Measurements from ENCODE around the gene ZNG1A.
"Not testable (repeated sequence)": the region's sequence is repeated elsewhere in the genome, so short reads cannot be mapped to it uniquely, and the experiment has no call there.

Gene ZNG1A

GRCh38 chr9:217950-218349 lies 39.1 kb upstream of the ZNG1A start:
- no peak for DNase-seq (ENCODE audit: low read depth)
- H3K4me3 ChIP-seq (ENCODE audit: low read depth, low read length): no peak overlapping the region
- TF ChIP-seq CTCF (IDR thresholded peaks at IDR 0.05; ENCODE audit: control insufficient read depth, extremely low read depth, insufficient read depth): no peak

- no peak for DNase-seq (ENCODE audit: low read depth)
- TF ChIP-seq CTCF (IDR thresholded peaks at IDR 0.05; ENCODE audit: control insufficient read depth, extremely low read depth, insufficient read depth): no peak
- H3K4me3 ChIP-seq (ENCODE audit: low read depth, low read length): no peak overlapping the region
Observed at GRCh38 chr9:216866-217265, 38.0 kb upstream of the ZNG1A start.

- DNase-seq (ENCODE audit: low read depth): no peak
- H3K4me3 ChIP-seq (ENCODE audit: low read depth, low read length): no peak overlapping the region
- no peak for TF ChIP-seq CTCF (IDR thresholded peaks at IDR 0.05; ENCODE audit: control insufficient read depth, extremely low read depth, insufficient read depth)
Observed at GRCh38 chr9:215631-216155, 36.8 kb upstream of the ZNG1A start.

- DNase-seq (ENCODE audit: low read depth): no peak
- 0 out of 2 replicates have a peak within 1 kb of the TSS, but pooled peaks have one; percentile 13 for H3K4me3 ChIP-seq (ENCODE audit: low read depth, low read length)
- TF ChIP-seq CTCF (IDR thresholded peaks at IDR 0.05; ENCODE audit: control insufficient read depth, extremely low read depth, insufficient read depth): no peak
Observed at GRCh38 chr9:214648-215493, 36.0 kb upstream of the ZNG1A start, which contains the start of gene DOCK8. Gene DOCK8, plus strand, starts transcription at chr9:214865. Its CDS starts 112 bp downstream, at chr9:214977.

GRCh38 chr9:214351-214647 lies 35.4 kb upstream of the ZNG1A start:
- no peak for DNase-seq (ENCODE audit: low read depth)

GRCh38 chr9:213901-214300 lies 35.0 kb upstream of the ZNG1A start:
- DNase-seq (ENCODE audit: low read depth); H3K4me3 ChIP-seq (ENCODE audit: low read depth, low read length): not testable (repeated sequence)

More at GRCh38 chr9:214351-214647, 35.4 kb upstream of the ZNG1A start:
- no peak overlapping the region for H3K4me3 ChIP-seq (ENCODE audit: low read depth, low read length)
- no peak for TF ChIP-seq CTCF (IDR thresholded peaks at IDR 0.05; ENCODE audit: control insufficient read depth, extremely low read depth, insufficient read depth)

- DNase-seq (ENCODE audit: low read depth): no peak
- TF ChIP-seq CTCF (IDR thresholded peaks at IDR 0.05; ENCODE audit: control insufficient read depth, extremely low read depth, insufficient read depth): no peak
- H3K4me3 ChIP-seq (ENCODE audit: low read depth, low read length): no peak overlapping the region
Observed at GRCh38 chr9:212297-212696, 33.4 kb upstream of the ZNG1A start.

All from LNCaP clone FGC (cell line).